Gastroesophageal sphincter (tissue), 4 donors: ENCODE measurements around the gene GSG1L. TPM values are rescaled to one million over a fixed set of nuclear protein-coding genes. Genes with fewer than 3 reads are reported as not detected.

Source experiments
- ATAC-seq: fragments of 150-250 bp; one replicate; pipeline ENCODE4 v1.9.1; 2016; ENCODE audit warnings: mild to moderate bottlenecking, moderate library complexity
- H3K27ac ChIP-seq, 4 donors: fragments of 200-600 bp; sonication (generic) in 3 of 4; 1 replicate in 3 of 4; 2 replicates in 1 of 4; pipeline ENCODE4 v1.5.1; 2016 to 2019
- H3K27me3 ChIP-seq: fragments of 200-600 bp; sonication (generic); one replicate; pipeline ENCODE4 v1.5.1; 2019
- H3K36me3 ChIP-seq, 2 donors: fragments of 200-600 bp; sonication (generic); one replicate each; pipeline ENCODE4 v1.5.1; 2019; ENCODE audit warnings: control low read depth in 1 of 2
- H3K4me1 ChIP-seq, 3 donors: fragments of 200-600 bp; sonication (generic); 1 replicate in 2 of 3; 2 replicates in 1 of 3; pipeline ENCODE4 v1.5.1; 2016 to 2019; ENCODE audit warnings: control low read depth in 2 of 3
- H3K4me3 ChIP-seq, 2 donors: fragments of 200-600 bp; sonication (generic); one replicate each; pipeline ENCODE4 v1.5.1; 2019; ENCODE audit warnings: mild to moderate bottlenecking in 1 of 2, moderate library complexity in 1 of 2
- H3K9me3 ChIP-seq, 3 donors: fragments of 200-600 bp; sonication (generic); one replicate each; pipeline ENCODE4 v1.5.1; 2017 to 2019; ENCODE audit warnings: control low read depth in 2 of 3
- CTCF ChIP-seq, 4 experiments: fragments of 200-600 bp in 2 of 4; fragments of 450-650 bp in 2 of 4; sonication (generic) in 1 of 4; IDR thresholded peaks; one replicate each; pipeline ENCODE4 v1.5.1; 2017 to 2019; ENCODE audit warnings: antibody characterized with exemption in 4 of 4, mild to moderate bottlenecking in 2 of 4, moderate library complexity in 2 of 4
- EP300 ChIP-seq: sonication (generic); formaldehyde crosslinking; IDR thresholded peaks from one replicate; pipeline ENCODE4 v1.6.1; 2017; ENCODE audit warnings: antibody characterized with exemption, mild to moderate bottlenecking
- POLR2A ChIP-seq, 2 donors: fragments of 450-650 bp; IDR thresholded peaks; one replicate each; pipeline ENCODE4 v1.6.1; 2017; ENCODE audit warnings: antibody characterized with exemption in 2 of 2, mild to moderate bottlenecking in 2 of 2, moderate library complexity in 1 of 2
- POLR2AphosphoS5 ChIP-seq: sonication (generic); formaldehyde crosslinking; IDR thresholded peaks from one replicate; pipeline ENCODE4 v1.6.1; 2017; ENCODE audit warnings: antibody characterized with exemption
- WGBS, 2 donors: methylation state at CpG; one replicate each; pipeline ENCODE4 v1.1.5; 2018; ENCODE audit warnings: low coverage in 1 of 2; 5-methylcytosine and 5-hydroxymethylcytosine counted together
- total RNA-seq, 4 donors: library from RNA; depleted of rRNA; stranded (reverse); fragments of >200 nt; gene quantifications; one replicate each; pipeline ENCODE4 v1.1.0, GENCODE V29; 2016

GSG1L gene
- total RNA-seq, 4 donors from 2014 or later, result 1.0 TPM; not detected in 3

GRCh38 chr16:27954191-27954590, 109.3 kb downstream of the GSG1L start:
- WGBS, 2 donors, result 78 to 88% methylated on average over 2 to 3 of the region's 3 CpGs
- Histone ChIP-seq H3K4me3 (no peak overlapping the region), H3K27me3 (peaks cover 5% of the 10 kb centered on the region), H3K27ac (no peak overlapping the region), H3K4me1 (no peaks in the 10 kb centered on the region), H3K9me3 (peaks cover 0 to 36% (median 0%) of the 10 kb centered on the region in 3 donors), H3K36me3 (no peaks in the 10 kb centered on the region)
- no peak for ATAC-seq
- TF ChIP-seq POLR2A (IDR thresholded peaks at IDR 0.05), result no peak
- TF ChIP-seq EP300, result no peak
- no peak for TF ChIP-seq POLR2AphosphoS5
- no peak for TF ChIP-seq CTCF (IDR thresholded peaks at IDR 0.05)

- Histone ChIP-seq H3K4me3 (no peak overlapping the region), H3K9me3 (peaks cover 0 to 36% (median 0%) of the 10 kb centered on the region in 3 donors), H3K36me3 (no peaks in the 10 kb centered on the region), H3K27me3 (peaks cover 5% of the 10 kb centered on the region), H3K4me1 (no peaks in the 10 kb centered on the region), H3K27ac (no peak overlapping the region)
- WGBS, 2 donors, result 71 to 74% methylated on average over 3 of the region's 3 CpGs
- ATAC-seq, result no peak
- no peak for TF ChIP-seq POLR2AphosphoS5
- no peak for TF ChIP-seq CTCF (IDR thresholded peaks at IDR 0.05)
- no peak for TF ChIP-seq POLR2A (IDR thresholded peaks at IDR 0.05)
- no peak for TF ChIP-seq EP300
Observed at GRCh38 chr16:27952811-27953210, 110.7 kb downstream of the GSG1L start.

GRCh38 chr16:27951489-27952120, 111.9 kb downstream of the GSG1L start:
- H3K27me3 ChIP-seq, result peaks cover 5% of the 10 kb centered on the region
- H3K9me3 ChIP-seq, result peaks cover 0 to 25% (median 0%) of the 10 kb centered on the region in 3 donors
- H3K27ac ChIP-seq, result no peak overlapping the region
- H3K4me3 ChIP-seq, result no peak overlapping the region
- no peaks in the 10 kb centered on the region for H3K36me3 ChIP-seq
- no peak for TF ChIP-seq POLR2A (IDR thresholded peaks at IDR 0.05)
- no peak for TF ChIP-seq CTCF (IDR thresholded peaks at IDR 0.05)
- TF ChIP-seq POLR2AphosphoS5, result no peak
- no peak for TF ChIP-seq EP300
- 44 to 64% methylated on average over 6 to 7 of the region's 7 CpGs for WGBS, 2 donors
- no peak for ATAC-seq
- H3K4me1 ChIP-seq, result no peaks in the 10 kb centered on the region

- Histone ChIP-seq H3K27ac (no peak overlapping the region), H3K36me3 (no peaks in the 10 kb centered on the region), H3K4me1 (no peaks in the 10 kb centered on the region), H3K27me3 (peaks cover 6% of the 10 kb centered on the region), H3K4me3 (no peak overlapping the region), H3K9me3 (peaks cover 0 to 12% (median 0%) of the 10 kb centered on the region in 3 donors)
- 69 to 77% methylated on average over 7 of the region's 7 CpGs for WGBS, 2 donors
- ATAC-seq, result no peak
- TF ChIP-seq POLR2AphosphoS5, result no peak
- TF ChIP-seq POLR2A (IDR thresholded peaks at IDR 0.05), result no peak
- no peak for TF ChIP-seq CTCF (IDR thresholded peaks at IDR 0.05)
- TF ChIP-seq EP300, result no peak
Observed at GRCh38 chr16:27950206-27950887, 113.2 kb downstream of the GSG1L start.

- WGBS, 2 donors, result 51 to 68% methylated on average over 4 to 7 of the region's 7 CpGs
- H3K4me1 ChIP-seq, result no peaks in the 10 kb centered on the region
- H3K36me3 ChIP-seq, result no peaks in the 10 kb centered on the region
- no peak for ATAC-seq
- no peaks in the 10 kb centered on the region for H3K9me3 ChIP-seq
- no peak overlapping the region for H3K27ac ChIP-seq
- TF ChIP-seq POLR2AphosphoS5 (no peak), POLR2A (IDR thresholded peaks at IDR 0.05) (no peak), EP300 (no peak), CTCF (IDR thresholded peaks at IDR 0.05) (no peak)
- peaks cover 28% of the 10 kb centered on the region for H3K27me3 ChIP-seq
- no peak overlapping the region for H3K4me3 ChIP-seq
Observed at GRCh38 chr16:27947696-27948095, 115.8 kb downstream of the GSG1L start.
